HepG2 (cell line): ENCODE data around the gene EBPL. TPM values are rescaled to one million over a fixed set of nuclear protein-coding genes. Genes with fewer than 3 reads are reported as not detected.

Experiments
- ATAC-seq: fragments of 200-7000 bp; cut with Tn5 transposase; 3 replicates; pipeline ENCODE4 v1.9.1; 2020; ENCODE audit warnings: mild to moderate bottlenecking, moderate library complexity
- BruUV-seq: library from RNA; stranded (reverse); fragments of 400-500 nt; replicated peaks from 2 replicates; lab custom pipeline; 2021; lab: Mats Ljungman, UMichigan
- CTCF ChIA-PET: fragments of 300-600 bp; formaldehyde crosslinking; extraction: SDS; loops from one replicate; lab custom pipeline; 2021; ENCODE audit warnings: low total read pairs, inconsistent platforms, low intra/inter-chr PET ratio; lab: Yijun Ruan, JAX
- POLR2A ChIA-PET: fragments of 350-600 bp; sonication (Branson Sonifier 250); formaldehyde crosslinking; loops from one replicate; lab custom pipeline; 2020; ENCODE audit warnings: antibody characterized with exemption, inconsistent platforms; lab: Yijun Ruan, JAX
- DNase-seq: peaks from one replicate; pipeline ENCODE4 v3.0.0-alpha.2; 2015; ENCODE audit warnings: low spot score
- FAIRE-seq: peaks from 3 replicates; lab custom pipeline; 2011; peaks lifted over from hg19 to GRCh38; lab: Jason Lieb, UNC
- H2AFZ ChIP-seq: one replicate; pipeline ENCODE4 v1.6.1; 2011; ENCODE audit warnings: low read length, inconsistent platforms
- H3K27ac ChIP-seq: fragments of 300-600 bp; 3 replicates; pipeline ENCODE4 v1.8.0; 2011; ENCODE audit warnings: mixed run types, mild to moderate bottlenecking, mixed read lengths, low read length, inconsistent platforms; ENCODE audit not compliant: insufficient read depth; ENCODE audit errors: extremely low read length
- H3K27me3 ChIP-seq, 2 experiments: fragments of 200-600 bp in 1 of 2; 2 replicates in 1 of 2; 3 replicates in 1 of 2; pipeline versions ENCODE4 v1.6.0 to v1.8.0; 2011; ENCODE audit warnings: low read length in 2 of 2, mild to moderate bottlenecking in 2 of 2, moderate library complexity in 2 of 2, inconsistent platforms in 1 of 2; ENCODE audit not compliant: insufficient read depth in 2 of 2, control insufficient read depth in 1 of 2
- H3K36me3 ChIP-seq, 2 experiments: fragments of 200-600 bp in 1 of 2; replicated peaks in 1 of 2; 2 replicates in 1 of 2; 3 replicates in 1 of 2; pipeline versions ENCODE4 v1.5.1 to v1.8.0; 2011; ENCODE audit warnings: low read length in 2 of 2, inconsistent platforms in 1 of 2; ENCODE audit not compliant: insufficient read depth in 2 of 2, control insufficient read depth in 1 of 2
- H3K4me1 ChIP-seq: 2 replicates; pipeline ENCODE4 v1.5.1; 2012; ENCODE audit warnings: low read length, inconsistent platforms; ENCODE audit not compliant: insufficient read depth
- H3K4me2 ChIP-seq: 2 replicates; pipeline ENCODE4 v1.6.0; 2011; ENCODE audit warnings: low read depth, low read length, inconsistent platforms
- H3K4me3 ChIP-seq, 3 experiments: fragments of 200-600 bp in 1 of 3; sonication (generic), shearing (Covaris generic) in 1 of 3; replicated peaks in 1 of 3; 2 replicates each; pipeline ENCODE4 v1.5.1; 2011 to 2016; ENCODE audit warnings: low read length in 3 of 3, inconsistent platforms in 2 of 3, low read depth in 2 of 3, mild to moderate bottlenecking in 2 of 3, control low read depth in 1 of 3, mixed read lengths in 1 of 3; ENCODE audit not compliant: insufficient read depth in 1 of 3
- H3K79me2 ChIP-seq: one replicate; pipeline ENCODE4 v1.6.1; 2011; ENCODE audit warnings: low read length, inconsistent platforms; ENCODE audit not compliant: insufficient read depth
- H3K9ac ChIP-seq: 2 replicates; pipeline ENCODE4 v1.6.0; 2011; ENCODE audit warnings: mild to moderate bottlenecking, low read depth, low read length, inconsistent platforms; ENCODE audit not compliant: insufficient read depth
- H3K9me3 ChIP-seq: 2 replicates; pipeline ENCODE4 v1.5.1; 2012; ENCODE audit warnings: mild to moderate bottlenecking, low read length
- H4K20me1 ChIP-seq: 2 replicates; pipeline ENCODE4 v1.6.0; 2011; ENCODE audit warnings: inconsistent platforms, mild to moderate bottlenecking, low read length, moderate library complexity; ENCODE audit not compliant: insufficient read depth
- CTCF ChIP-seq: sonication (generic); formaldehyde crosslinking; IDR thresholded peaks from 2 replicates; pipeline ENCODE4 v1.5.0; 2020; ENCODE audit warnings: mild to moderate bottlenecking, missing genetic modification reagents, moderate library complexity
- SP140L ChIP-seq: sonication (generic); formaldehyde crosslinking; IDR thresholded peaks from 2 replicates; pipeline ENCODE4 v1.4.0; 2020; ENCODE audit warnings: missing genetic modification reagents, borderline replicate concordance
- STAG1 ChIP-seq: sonication (generic); formaldehyde crosslinking; IDR thresholded peaks from 2 replicates; pipeline ENCODE4 v1.4.0; 2020; ENCODE audit warnings: missing genetic modification reagents
- TBX2 ChIP-seq: sonication (generic); formaldehyde crosslinking; IDR thresholded peaks from 2 replicates; pipeline ENCODE4 v1.5.0; 2020; ENCODE audit warnings: missing genetic modification reagents, mild to moderate bottlenecking, borderline replicate concordance
- TEAD3 ChIP-seq: optimal IDR thresholded peaks from 2 replicates; pipeline ENCODE3; 2016; ENCODE audit warnings: borderline replicate concordance
- ZBTB49 ChIP-seq: sonication (generic); formaldehyde crosslinking; IDR thresholded peaks from 2 replicates; pipeline ENCODE4 v1.4.0; 2020; ENCODE audit warnings: missing genetic modification reagents, borderline replicate concordance
- WGBS: methylation state at CpG from one replicate; pipeline ENCODE4 v1.1.6; 2017; ENCODE audit warnings: low lambda C conversion rate; 5-methylcytosine and 5-hydroxymethylcytosine counted together
- in situ Hi-C: cut with HindIII; loops from 2 replicates; pipeline ENCODE4 v1.10.0; 2017; ENCODE audit warnings: low pct_unique_long_range_greater_than_20kb; ENCODE audit not compliant: extremely low pct_ligation_motif_present
- intact Hi-C: fragments of 100-400 bp; cut with micrococcal nuclease; formaldehyde crosslinking; loops from one replicate; pipeline ENCODE4 v1.10.0; 2022; ENCODE audit not compliant: unreplicated experiment
- polyA plus RNA-seq, 8 experiments: library from polyadenylated mRNA; depleted of rRNA in 3 of 8; stranded (reverse) in 7 of 8; unstranded in 1 of 8; fragments of >200 nt; fragmentation: Illumina TruSeq in 4 of 8; extraction: Trizol in 4 of 8; gene quantifications; 2 replicates each; pipeline versions ENCODE4 v1.2.1 to v1.2.3, GENCODE V29; 2011 to 2016; ENCODE audit warnings: low read depth in 4 of 8, missing spikeins in 1 of 8, mixed read lengths in 1 of 8; ENCODE audit not compliant: insufficient read depth in 1 of 8
- total RNA-seq, 5 experiments: library from RNA; depleted of rRNA; stranded (reverse); fragments of >200 nt; fragmentation: Illumina TruSeq; extraction: Trizol; gene quantifications; 2 replicates each; pipeline ENCODE4 v1.2.3, GENCODE V29; 2016; ENCODE audit warnings: low read depth in 1 of 5

The EBPL gene
- total and polyA plus RNA-seq, 2 of the 13 experiments (the other 11 are each of a cell fraction or from before 2014, with no cell fraction given): 96.5 to 152 TPM

GRCh38 chr13:49649244-49649962 is 41.9 kb downstream of the EBPL start:
- FAIRE-seq (peak; percentile 67), ATAC-seq (peak; percentile 63), DNase-seq (peak; percentile 33)
- Histone ChIP-seq H3K27ac (no peak overlapping the region), H3K4me1 (peaks cover 20% of the 10 kb centered on the region), H3K4me2 (no peak overlapping the region), H4K20me1 (no peaks in the 10 kb centered on the region), H3K9me3 (no peaks in the 10 kb centered on the region), H3K27me3 (no peaks in the 10 kb centered on the region), H3K36me3 (no peaks in the 10 kb centered on the region), H3K4me3 (no peak overlapping the region), H2AFZ (no peak overlapping the region), H3K9ac (no peak overlapping the region), H3K79me2 (no peaks in the 10 kb centered on the region)
- ChIA-PET POLR2A (no interaction called here), CTCF (interaction anchor here (1.2 kb wide), 1 partner anchor 287 kb away, joined by 4 read pairs; the partner anchor contains the start of gene SPRYD7)
- TF ChIP-seq CTCF (CRISPR knock-in tag) (peak; percentile 69), TEAD3 (CRISPR knock-in tag) (peak; percentile 30), SP140L (CRISPR knock-in tag) (no peak), STAG1 (CRISPR knock-in tag) (peak; percentile 73), TBX2 (no peak), ZBTB49 (CRISPR knock-in tag) (no peak)
- in situ Hi-C loops (no loop called here), intact Hi-C loops (loop anchor here (1.0 kb wide), 1 partner anchor 23 kb away; no protein-coding TSS in a partner anchor)
- BruUV-seq: no TSS peak
- WGBS: 27% methylated on average over 5 of the region's 5 CpGs
